ENCODE data around the gene TMC4.

Gene TMC4

DNA sequence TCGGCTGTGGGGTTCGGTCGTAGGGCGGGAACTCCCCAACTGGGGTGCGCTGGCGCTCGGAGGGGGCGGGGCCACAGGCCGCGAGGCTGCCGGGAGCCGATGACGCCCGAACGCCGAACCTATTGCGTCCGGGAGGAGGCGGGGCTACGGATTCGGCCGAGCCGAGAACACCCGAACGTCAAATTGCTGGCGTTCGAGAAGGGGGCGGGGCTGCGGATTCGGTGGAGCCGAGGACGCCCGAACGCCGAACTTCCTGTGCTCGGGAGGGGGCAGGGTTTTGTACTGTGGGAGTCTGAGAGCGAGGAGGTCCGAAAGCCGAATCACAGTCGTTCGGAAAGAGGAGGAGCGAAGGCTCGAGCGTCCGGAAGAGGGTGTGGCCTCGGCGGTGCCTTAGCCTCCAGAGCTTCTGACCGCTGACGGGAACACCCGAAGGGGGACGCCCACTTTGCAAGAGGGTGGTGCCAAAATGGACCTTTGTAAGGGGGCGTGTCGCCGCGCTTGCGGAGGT is 17.6 kb upstream of the TMC4 start:
- TF ChIP-seq EP300 (IDR thresholded peaks at IDR 0.05; ENCODE audit: borderline replicate concordance) (no peak), NFIC (IDR thresholded peaks at IDR 0.05) (no peak), EGR1 (IDR thresholded peaks at IDR 0.05) (no peak), TAF1 (IDR thresholded peaks at IDR 0.05; ENCODE audit: low read depth) (no peak), FOXM1 (IDR thresholded peaks at IDR 0.05; ENCODE audit: borderline replicate concordance, low read depth) (no peak), CREB1 (IDR thresholded peaks at IDR 0.05; ENCODE audit: low read depth) (peak; percentile 66)
- TF ChIP-seq, protein P1, sequence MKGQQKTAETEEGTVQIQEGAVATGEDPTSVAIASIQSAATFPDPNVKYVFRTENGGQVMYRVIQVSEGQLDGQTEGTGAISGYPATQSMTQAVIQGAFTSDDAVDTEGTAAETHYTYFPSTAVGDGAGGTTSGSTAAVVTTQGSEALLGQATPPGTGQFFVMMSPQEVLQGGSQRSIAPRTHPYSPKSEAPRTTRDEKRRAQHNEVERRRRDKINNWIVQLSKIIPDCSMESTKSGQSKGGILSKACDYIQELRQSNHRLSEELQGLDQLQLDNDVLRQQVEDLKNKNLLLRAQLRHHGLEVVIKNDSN (IDR thresholded peaks at IDR 0.05) = no peak
- TF ChIP-seq, protein P2, sequence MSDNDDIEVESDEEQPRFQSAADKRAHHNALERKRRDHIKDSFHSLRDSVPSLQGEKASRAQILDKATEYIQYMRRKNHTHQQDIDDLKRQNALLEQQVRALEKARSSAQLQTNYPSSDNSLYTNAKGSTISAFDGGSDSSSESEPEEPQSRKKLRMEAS (IDR thresholded peaks at IDR 0.05) = no peak

DNA sequence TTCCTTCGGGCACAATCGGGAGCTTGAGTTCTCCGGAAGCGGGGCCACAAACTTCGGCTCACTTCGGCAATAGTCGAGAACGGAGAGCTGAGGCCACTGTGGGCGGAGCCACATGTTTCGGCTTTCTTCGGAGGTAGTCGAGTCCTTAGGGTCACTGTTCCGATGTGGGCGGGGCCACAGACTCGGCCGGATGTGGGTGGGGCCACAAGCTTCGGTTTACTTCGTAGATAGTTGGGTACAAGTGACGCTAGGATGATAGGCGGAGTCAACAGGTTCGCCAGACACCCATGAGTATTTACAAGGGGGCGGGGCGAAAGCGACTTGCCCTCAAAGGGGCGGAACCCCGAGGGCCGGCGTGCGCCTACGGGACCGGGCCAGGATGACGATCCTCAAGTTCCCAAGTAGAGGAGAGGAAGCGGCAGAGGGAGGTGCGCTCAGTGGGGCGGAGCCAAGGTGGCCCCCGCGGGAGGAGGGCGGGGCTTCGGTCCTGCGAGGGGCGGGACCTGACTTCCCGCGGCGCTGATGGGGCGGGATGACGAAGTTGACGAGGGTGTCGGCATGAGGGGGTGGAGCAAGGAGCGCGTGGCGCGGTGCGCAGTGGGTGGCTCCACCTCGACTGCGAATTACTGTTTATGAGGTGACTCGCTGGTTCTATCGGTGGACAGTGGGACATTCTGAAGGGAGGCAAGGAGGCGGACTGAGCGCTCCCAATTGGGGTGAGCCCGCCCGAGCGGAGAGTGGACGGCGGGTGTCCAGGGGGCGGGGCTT is 17.0 kb upstream of the TMC4 start:
- TF ChIP-seq TCF12 (IDR thresholded peaks at IDR 0.05; ENCODE audit: low read depth) = no peak
- TF ChIP-seq, protein P1 (IDR thresholded peaks at IDR 0.05) = peak; percentile 16; the same call in 1 of the 2 replicates
- peak; percentile 13; the same call in 1 of the 2 replicates for TF ChIP-seq EGR1 (IDR thresholded peaks at IDR 0.05)
- peak; percentile 52; the same call in 1 of the 2 replicates for TF ChIP-seq CREB1 (IDR thresholded peaks at IDR 0.05; ENCODE audit: low read depth)
- no peak for TF ChIP-seq YY1 (IDR thresholded peaks at IDR 0.05; ENCODE audit: low read depth)
- TF ChIP-seq, protein P2 (IDR thresholded peaks at IDR 0.05) = peak; percentile 86
- TF ChIP-seq EP300 (IDR thresholded peaks at IDR 0.05; ENCODE audit: borderline replicate concordance) = no peak
- TF ChIP-seq TAF1 (IDR thresholded peaks at IDR 0.05; ENCODE audit: low read depth) = 0 out of 2 replicates have a peak, but pooled peaks have one; percentile 27
- TF ChIP-seq RAD21 (IDR thresholded peaks at IDR 0.05; ENCODE audit: low read depth) = no peak
- no peak for TF ChIP-seq CEBPB (IDR thresholded peaks at IDR 0.05)

DNA sequence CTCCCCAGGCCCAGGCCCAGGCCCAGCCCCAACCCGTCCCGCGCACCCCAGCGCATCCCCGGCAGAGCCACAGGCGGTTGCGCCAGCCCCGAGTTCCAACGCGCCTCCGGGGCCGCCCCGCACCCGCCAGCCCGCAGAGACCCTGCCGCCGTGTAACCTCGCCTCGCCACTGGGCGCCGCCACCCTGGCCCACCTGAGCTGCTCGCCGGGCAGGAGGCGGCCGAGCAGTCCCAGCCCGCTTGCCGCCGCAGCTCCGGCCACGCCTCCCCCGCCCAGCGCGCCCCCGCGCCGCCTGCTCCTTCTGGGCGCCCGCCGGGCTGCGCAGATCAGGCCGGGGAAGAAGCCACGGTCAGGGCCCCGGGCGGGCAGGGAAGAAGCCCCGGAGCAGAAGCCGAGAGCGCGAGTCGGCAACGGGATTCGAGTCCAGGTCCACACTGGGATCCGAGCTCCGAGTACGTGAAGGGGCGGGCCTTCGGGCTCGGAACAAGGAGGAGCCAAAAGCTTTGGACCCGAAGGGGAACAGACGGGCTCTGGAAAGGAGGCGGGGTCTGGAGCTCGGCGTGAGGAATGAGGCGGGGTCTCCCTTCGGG is 16.3 kb upstream of the TMC4 start, which contains the start of gene MBOAT7:
Gene MBOAT7 (minus strand): TSS at position 436 of the 590 bp plus-strand sequence. CDS start 1,072 bp downstream, outside the sequence.
- TF ChIP-seq RAD21 (IDR thresholded peaks at IDR 0.05; ENCODE audit: low read depth) = no peak
- no peak for TF ChIP-seq FOXM1 (IDR thresholded peaks at IDR 0.05; ENCODE audit: borderline replicate concordance, low read depth)
- peak; percentile 45; the same call in 1 of the 2 replicates for TF ChIP-seq TAF1 (IDR thresholded peaks at IDR 0.05; ENCODE audit: low read depth)
- TF ChIP-seq ZBTB7A (IDR thresholded peaks at IDR 0.05; ENCODE audit: low read depth) = 0 out of 2 replicates have a peak, but pooled peaks have one; percentile 22
- TF ChIP-seq, protein P2 (IDR thresholded peaks at IDR 0.05) = no peak; the same call in 1 of the 2 replicates
- TF ChIP-seq CEBPB (IDR thresholded peaks at IDR 0.05) = no peak
- peak; percentile 41 for TF ChIP-seq EGR1 (IDR thresholded peaks at IDR 0.05)
- TF ChIP-seq, protein P1 (IDR thresholded peaks at IDR 0.05) = no peak
- TF ChIP-seq YY1 (IDR thresholded peaks at IDR 0.05; ENCODE audit: low read depth) = no peak

DNA sequence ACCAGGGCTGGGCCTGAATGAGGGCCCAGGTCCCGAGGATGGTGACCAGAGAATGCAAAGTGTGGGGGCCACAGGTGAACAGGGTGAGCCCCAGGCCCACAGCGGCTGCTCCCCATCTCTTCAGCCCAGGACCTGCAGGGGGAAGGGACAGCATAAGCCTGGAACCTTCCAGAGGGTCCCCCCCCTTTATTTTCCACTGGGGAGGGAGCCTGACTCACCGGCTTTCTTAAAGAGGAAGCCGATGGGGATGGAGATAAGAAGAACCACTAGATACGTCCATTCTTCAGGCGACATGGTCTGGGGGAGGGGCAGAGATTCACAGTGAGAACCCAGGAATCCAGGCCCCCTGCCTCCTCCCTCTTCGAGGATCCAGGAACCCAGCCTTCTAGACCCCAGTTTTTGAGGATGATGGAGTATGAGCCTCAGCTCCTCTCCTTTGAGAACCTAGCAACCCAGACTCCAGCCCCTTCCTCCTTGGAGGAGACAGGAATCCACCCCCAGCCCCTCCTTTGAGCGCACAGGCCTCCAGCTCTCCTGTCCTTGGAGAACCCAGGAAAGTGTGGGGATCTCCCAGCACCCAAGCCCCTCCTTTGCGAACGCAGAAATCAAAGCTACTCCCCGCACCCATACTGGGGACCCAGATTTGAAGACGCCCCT is 15.4 kb upstream of the TMC4 start:
- TF ChIP-seq, protein P2 (IDR thresholded peaks at IDR 0.05) = no peak
- TF ChIP-seq YY1 (IDR thresholded peaks at IDR 0.05; ENCODE audit: low read depth) (no peak), EP300 (IDR thresholded peaks at IDR 0.05; ENCODE audit: borderline replicate concordance) (no peak), TEAD4 (IDR thresholded peaks at IDR 0.05) (no peak), CREB1 (IDR thresholded peaks at IDR 0.05; ENCODE audit: low read depth) (no peak), RAD21 (IDR thresholded peaks at IDR 0.05; ENCODE audit: low read depth) (no peak), EGR1 (IDR thresholded peaks at IDR 0.05) (no peak), CEBPB (IDR thresholded peaks at IDR 0.05) (no peak), TAF1 (IDR thresholded peaks at IDR 0.05; ENCODE audit: low read depth) (no peak), TCF12 (IDR thresholded peaks at IDR 0.05; ENCODE audit: low read depth) (no peak), ZBTB7A (IDR thresholded peaks at IDR 0.05; ENCODE audit: low read depth) (no peak), FOXM1 (IDR thresholded peaks at IDR 0.05; ENCODE audit: borderline replicate concordance, low read depth) (no peak)
- TF ChIP-seq, protein P3, sequence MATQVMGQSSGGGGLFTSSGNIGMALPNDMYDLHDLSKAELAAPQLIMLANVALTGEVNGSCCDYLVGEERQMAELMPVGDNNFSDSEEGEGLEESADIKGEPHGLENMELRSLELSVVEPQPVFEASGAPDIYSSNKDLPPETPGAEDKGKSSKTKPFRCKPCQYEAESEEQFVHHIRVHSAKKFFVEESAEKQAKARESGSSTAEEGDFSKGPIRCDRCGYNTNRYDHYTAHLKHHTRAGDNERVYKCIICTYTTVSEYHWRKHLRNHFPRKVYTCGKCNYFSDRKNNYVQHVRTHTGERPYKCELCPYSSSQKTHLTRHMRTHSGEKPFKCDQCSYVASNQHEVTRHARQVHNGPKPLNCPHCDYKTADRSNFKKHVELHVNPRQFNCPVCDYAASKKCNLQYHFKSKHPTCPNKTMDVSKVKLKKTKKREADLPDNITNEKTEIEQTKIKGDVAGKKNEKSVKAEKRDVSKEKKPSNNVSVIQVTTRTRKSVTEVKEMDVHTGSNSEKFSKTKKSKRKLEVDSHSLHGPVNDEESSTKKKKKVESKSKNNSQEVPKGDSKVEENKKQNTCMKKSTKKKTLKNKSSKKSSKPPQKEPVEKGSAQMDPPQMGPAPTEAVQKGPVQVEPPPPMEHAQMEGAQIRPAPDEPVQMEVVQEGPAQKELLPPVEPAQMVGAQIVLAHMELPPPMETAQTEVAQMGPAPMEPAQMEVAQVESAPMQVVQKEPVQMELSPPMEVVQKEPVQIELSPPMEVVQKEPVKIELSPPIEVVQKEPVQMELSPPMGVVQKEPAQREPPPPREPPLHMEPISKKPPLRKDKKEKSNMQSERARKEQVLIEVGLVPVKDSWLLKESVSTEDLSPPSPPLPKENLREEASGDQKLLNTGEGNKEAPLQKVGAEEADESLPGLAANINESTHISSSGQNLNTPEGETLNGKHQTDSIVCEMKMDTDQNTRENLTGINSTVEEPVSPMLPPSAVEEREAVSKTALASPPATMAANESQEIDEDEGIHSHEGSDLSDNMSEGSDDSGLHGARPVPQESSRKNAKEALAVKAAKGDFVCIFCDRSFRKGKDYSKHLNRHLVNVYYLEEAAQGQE (IDR thresholded peaks at IDR 0.05; ENCODE audit: low read depth) = no peak
- TF ChIP-seq, protein P1 (IDR thresholded peaks at IDR 0.05) = no peak

DNA sequence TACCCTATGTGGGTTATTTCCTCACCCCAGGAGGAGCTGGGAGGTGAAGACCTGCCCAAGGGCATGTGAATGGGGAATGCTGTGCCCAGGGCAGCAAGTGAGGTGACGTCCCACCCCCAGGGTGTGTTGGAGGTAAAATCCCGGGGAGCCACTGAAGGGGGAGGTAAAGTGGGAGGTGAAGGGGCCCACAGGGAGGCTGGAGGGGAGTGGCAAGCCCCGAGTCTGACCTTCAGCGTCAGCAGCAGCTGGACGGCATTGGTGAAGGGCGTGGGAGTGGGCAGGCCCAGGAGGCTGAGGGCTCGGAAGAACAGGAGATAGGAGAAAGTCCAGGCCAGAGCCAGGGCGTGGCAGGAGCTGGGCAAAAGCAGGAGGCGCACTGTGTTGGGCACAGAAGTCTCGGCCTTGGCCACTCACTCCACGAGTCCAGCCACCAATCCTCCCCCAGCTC is 14.0 kb upstream of the TMC4 start:
- TF ChIP-seq EGR1 (IDR thresholded peaks at IDR 0.05) = no peak
- no peak for TF ChIP-seq ZBTB7A (IDR thresholded peaks at IDR 0.05; ENCODE audit: low read depth)
- TF ChIP-seq NFIC (IDR thresholded peaks at IDR 0.05) = no peak
- no peak for TF ChIP-seq TAF1 (IDR thresholded peaks at IDR 0.05; ENCODE audit: low read depth)
- TF ChIP-seq EP300 (IDR thresholded peaks at IDR 0.05; ENCODE audit: borderline replicate concordance) = no peak
- TF ChIP-seq, protein P3 (IDR thresholded peaks at IDR 0.05; ENCODE audit: low read depth) = no peak
- TF ChIP-seq, protein P2 (IDR thresholded peaks at IDR 0.05) = no peak
- TF ChIP-seq, protein P1 (IDR thresholded peaks at IDR 0.05) = no peak

Data from Ishikawa (cell line).